A673 (cell line): ENCODE data around the gene DSE. TPM values are rescaled to one million over a fixed set of nuclear protein-coding genes. Genes with fewer than 3 reads are reported as not detected.

Experiments used
- BruUV-seq: library from RNA; stranded (reverse); fragments of 400-500 nt; replicated peaks from 2 replicates; lab custom pipeline; 2021; lab: Mats Ljungman, UMichigan
- CTCF ChIA-PET: fragments of 300-600 bp; sonication (Branson Sonifier 250); formaldehyde crosslinking; loops from one replicate; lab custom pipeline; 2022; ENCODE audit warnings: antibody characterized with exemption; lab: Charles Lee
- POLR2A ChIA-PET: fragments of 300-600 bp; sonication (Branson Sonifier 250); formaldehyde crosslinking; loops from one replicate; lab custom pipeline; 2022; ENCODE audit warnings: antibody characterized with exemption; ENCODE audit not compliant: low non-redundant PET; lab: Charles Lee
- DNase-seq: peaks from one replicate; pipeline ENCODE4 v3.0.0-alpha.2; 2015; ENCODE audit warnings: low spot score
- H3K27ac ChIP-seq: fragments of 200-600 bp; sonication (generic); 2 replicates; pipeline ENCODE4 v1.5.1; 2016; ENCODE audit warnings: mixed run types, low read depth, mild to moderate bottlenecking, mixed read lengths, antibody characterized with exemption, low read length; ENCODE audit not compliant: poor library complexity, severe bottlenecking
- H3K27me3 ChIP-seq: fragments of 200-600 bp; sonication (generic); replicated peaks from 2 replicates; pipeline ENCODE4 v1.6.1; 2017; ENCODE audit warnings: mixed run types, low read depth, mild to moderate bottlenecking, mixed read lengths, antibody characterized with exemption, low read length; ENCODE audit not compliant: insufficient read depth, poor library complexity
- H3K36me3 ChIP-seq: fragments of 200-600 bp; sonication (generic); 2 replicates; pipeline ENCODE4 v1.6.1; 2016; ENCODE audit warnings: mixed run types, mild to moderate bottlenecking, mixed read lengths, antibody characterized with exemption, low read length; ENCODE audit not compliant: insufficient read depth, poor library complexity, severe bottlenecking
- H3K4me1 ChIP-seq: fragments of 200-600 bp; sonication (generic); 2 replicates; pipeline ENCODE4 v1.6.1; 2017; ENCODE audit warnings: mixed run types, mild to moderate bottlenecking, mixed read lengths, antibody characterized with exemption, low read length; ENCODE audit not compliant: insufficient read depth, poor library complexity, severe bottlenecking
- H3K4me3 ChIP-seq: fragments of 200-600 bp; sonication (generic); 2 replicates; pipeline ENCODE4 v1.5.1; 2016; ENCODE audit warnings: low read depth, mixed run types, mild to moderate bottlenecking, mixed read lengths, low read length; ENCODE audit not compliant: poor library complexity, severe bottlenecking
- H3K9me3 ChIP-seq: fragments of 200-600 bp; sonication (generic); 2 replicates; pipeline ENCODE4 v1.6.1; 2016; ENCODE audit warnings: mixed run types, low read depth, mild to moderate bottlenecking, mixed read lengths, antibody characterized with exemption, low read length; ENCODE audit not compliant: poor library complexity, severe bottlenecking
- CTCF ChIP-seq: fragments of 300-800, 200-600 bp; sonication (generic); conservative IDR thresholded peaks from 2 replicates; pipeline ENCODE4 v1.5.1; 2017; ENCODE audit warnings: low read depth, mild to moderate bottlenecking, antibody characterized with exemption, low read length, moderate library complexity, mixed read lengths
- EZH2 ChIP-seq: fragments of 200-600 bp; sonication (generic); IDR thresholded peaks from 2 replicates; pipeline ENCODE4 v1.6.1; 2017; ENCODE audit warnings: borderline replicate concordance, low read depth, mild to moderate bottlenecking, mixed read lengths, antibody characterized with exemption, low read length; ENCODE audit not compliant: poor library complexity, severe bottlenecking
- intact Hi-C: fragments of 100-400 bp; cut with micrococcal nuclease; formaldehyde crosslinking; loops from one replicate; pipeline ENCODE4 v1.10.0; 2022; ENCODE audit not compliant: unreplicated experiment
- total RNA-seq: library from RNA; stranded (reverse); gene quantifications from 2 replicates; pipeline ENCODE4 v1.2.3, GENCODE V29; 2021

DSE gene
- total RNA-seq, 1 experiment from 2014 or later: 31.4 TPM

GRCh38 chr6:116371918-116372209, 1.1 kb downstream of the DSE start:
- Histone ChIP-seq H3K4me3 (peak overlapping the region; percentile 68), H3K27me3 (no peaks in the 10 kb centered on the region), H3K4me1 (peaks cover 6% of the 10 kb centered on the region), H3K27ac (peak overlapping the region; percentile 73), H3K9me3 (no peaks in the 10 kb centered on the region), H3K36me3 (no peaks in the 10 kb centered on the region)
- CTCF ChIA-PET: no interaction called here
- BruUV-seq: TSS peak; percentile 31
- POLR2A ChIA-PET: no interaction called here
- intact Hi-C loops: no loop called here
- DNase-seq: no peak
- TF ChIP-seq CTCF: no peak
- TF ChIP-seq EZH2: no peak

DNA sequence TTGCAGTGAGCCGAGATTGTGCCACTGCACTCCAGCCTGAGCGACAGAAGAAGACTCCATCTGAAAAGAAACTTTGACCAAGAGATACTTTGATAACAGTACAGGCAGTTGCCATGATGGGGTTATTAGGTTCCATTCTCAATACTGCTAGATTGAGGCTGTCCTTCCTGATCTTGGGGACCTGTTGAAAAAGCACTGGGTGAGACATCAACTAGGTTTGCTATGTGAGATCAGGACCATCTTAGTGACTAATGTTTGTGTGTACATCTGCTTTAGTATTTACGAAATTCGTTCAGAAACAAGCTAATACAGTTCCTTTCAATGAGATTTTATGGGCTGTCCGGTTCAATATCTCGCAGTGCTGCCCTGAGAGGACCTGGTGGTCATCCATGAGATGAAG, 2.6 kb downstream of the DSE start:
- Histone ChIP-seq H3K27ac (no peak overlapping the region), H3K27me3 (no peaks in the 10 kb centered on the region), H3K36me3 (no peaks in the 10 kb centered on the region), H3K9me3 (no peaks in the 10 kb centered on the region), H3K4me3 (no peak overlapping the region), H3K4me1 (peaks cover 18% of the 10 kb centered on the region)
- POLR2A ChIA-PET: no interaction called here
- no TSS peak for BruUV-seq
- TF ChIP-seq CTCF: no peak
- TF ChIP-seq EZH2: no peak
- intact Hi-C loops: no loop called here
- CTCF ChIA-PET: no interaction called here
- no peak for DNase-seq

- POLR2A ChIA-PET: interaction anchor here (0.5 kb wide), 1 partner anchor 17 kb away, joined by 3 read pairs; no protein-coding TSS in a partner anchor
- Histone ChIP-seq H3K9me3 (no peaks in the 10 kb centered on the region), H3K4me1 (peaks cover 18% of the 10 kb centered on the region), H3K27ac (no peak overlapping the region), H3K4me3 (no peak overlapping the region), H3K27me3 (no peaks in the 10 kb centered on the region), H3K36me3 (no peaks in the 10 kb centered on the region)
- intact Hi-C loops: loop anchor here (2.0 kb wide), 1 partner anchor 63 kb away; no protein-coding TSS in a partner anchor
- TF ChIP-seq CTCF (no peak), EZH2 (no peak)
- BruUV-seq: no TSS peak
- CTCF ChIA-PET: no interaction called here
- DNase-seq: no peak
These were observed 3.2 kb downstream of the DSE start for GRCh38 chr6:116373940-116374339.
